Measurements from ENCODE around the gene PNMA6E. TPM values are rescaled to one million over a fixed set of nuclear protein-coding genes. Genes with fewer than 3 reads are reported as not detected.

Gene PNMA6E
- total RNA-seq, result not detected

GRCh38 chrX:153401133-153401764 lies at the start of gene PNMA6E:
Gene PNMA6E (minus strand): TSS chrX:153401350. CDS start chrX:153398849, 2,501 bp downstream.

GRCh38 chrX:153445856-153446635 lies 44.9 kb upstream of the PNMA6E start, which contains the start of gene TREX2:
Gene TREX2 (minus strand): TSS chrX:153446056. CDS start chrX:153445430, 626 bp downstream.

GRCh38 chrX:153411255-153411987 lies 10.3 kb upstream of the PNMA6E start, which contains the start of gene ZFP92:
Gene ZFP92 (plus strand): TSS chrX:153411472. CDS start chrX:153418323, 6,851 bp downstream.

Small RNA genes lying within 50 kb of the gene (small RNA-seq; reads per million reads assigned to genes)
- gene AC152007.1 (ENCODE audit: low replicate concordance), result not detected
- not detected for gene RN7SL667P (ENCODE audit: low replicate concordance)

Other genes with a start within 250 kb of the PNMA6E start
- not detected for gene MAGEA1, start 222.1 kb downstream of the PNMA6E start, total RNA-seq
- gene PNMA6F, start 79.6 kb downstream of the PNMA6E start, total RNA-seq, result not detected
- gene ZNF275, start 67.2 kb downstream of the PNMA6E start, total RNA-seq, result 13.8 TPM
- 1.9 TPM for gene ZFP92, start 10.1 kb upstream of the PNMA6E start, total RNA-seq
- gene TREX2, start 44.7 kb upstream of the PNMA6E start, total RNA-seq, result 1.9 TPM
- 11.0 TPM for gene HAUS7, start 69.2 kb upstream of the PNMA6E start, total RNA-seq
- gene BGN, start 93.6 kb upstream of the PNMA6E start, total RNA-seq, result 4.7 TPM
- 11.6 TPM for gene ATP2B3, start 116.3 kb upstream of the PNMA6E start, total RNA-seq
- 15.7 TPM for gene CCNQ, start 197.8 kb upstream of the PNMA6E start, total RNA-seq
- gene DUSP9, start 245.9 kb upstream of the PNMA6E start, total RNA-seq, result 1.6 TPM